ENCODE results near the gene PHOX2A.

Gene PHOX2A

GRCh38 chr11:72221386-72222075, 22.4 kb downstream of the PHOX2A start:
- peak in 1 of 2 experiments; percentile 57 for DNase-seq (ENCODE audit: low read depth in 1 of 2, low spot score in 1 of 2)
- no peak overlapping the region for H3K4me3 ChIP-seq (replicated peaks; ENCODE audit: insufficient read depth, low read length)
- no peak for TF ChIP-seq GABPA (IDR thresholded peaks at IDR 0.05; ENCODE audit: low read depth)
- TF ChIP-seq SPI1 (IDR thresholded peaks at IDR 0.05; ENCODE audit: borderline replicate concordance, low read depth) = peak; percentile 56; the same call in 1 of the 2 replicates
- peak overlapping the region; percentile 91; the same call in 1 of the 2 replicates for H3K27ac ChIP-seq (replicated peaks)
- no peaks in the 10 kb centered on the region for H3K27me3 ChIP-seq (ENCODE audit: insufficient read depth, poor library complexity, severe bottlenecking)

GRCh38 chr11:72220696-72221363, 23.1 kb downstream of the PHOX2A start:
- H3K27me3 ChIP-seq (ENCODE audit: insufficient read depth, poor library complexity, severe bottlenecking) = no peaks in the 10 kb centered on the region
- H3K27ac ChIP-seq (replicated peaks) = no peak overlapping the region
- no peak for TF ChIP-seq CTCF (IDR thresholded peaks at IDR 0.05; ENCODE audit: insufficient read depth, low read length)
- no peak for TF ChIP-seq POLR2AphosphoS5 (IDR thresholded peaks at IDR 0.05; ENCODE audit: low read depth)
- no peak for TF ChIP-seq GABPA (IDR thresholded peaks at IDR 0.05; ENCODE audit: low read depth)
- TF ChIP-seq, protein P1, sequence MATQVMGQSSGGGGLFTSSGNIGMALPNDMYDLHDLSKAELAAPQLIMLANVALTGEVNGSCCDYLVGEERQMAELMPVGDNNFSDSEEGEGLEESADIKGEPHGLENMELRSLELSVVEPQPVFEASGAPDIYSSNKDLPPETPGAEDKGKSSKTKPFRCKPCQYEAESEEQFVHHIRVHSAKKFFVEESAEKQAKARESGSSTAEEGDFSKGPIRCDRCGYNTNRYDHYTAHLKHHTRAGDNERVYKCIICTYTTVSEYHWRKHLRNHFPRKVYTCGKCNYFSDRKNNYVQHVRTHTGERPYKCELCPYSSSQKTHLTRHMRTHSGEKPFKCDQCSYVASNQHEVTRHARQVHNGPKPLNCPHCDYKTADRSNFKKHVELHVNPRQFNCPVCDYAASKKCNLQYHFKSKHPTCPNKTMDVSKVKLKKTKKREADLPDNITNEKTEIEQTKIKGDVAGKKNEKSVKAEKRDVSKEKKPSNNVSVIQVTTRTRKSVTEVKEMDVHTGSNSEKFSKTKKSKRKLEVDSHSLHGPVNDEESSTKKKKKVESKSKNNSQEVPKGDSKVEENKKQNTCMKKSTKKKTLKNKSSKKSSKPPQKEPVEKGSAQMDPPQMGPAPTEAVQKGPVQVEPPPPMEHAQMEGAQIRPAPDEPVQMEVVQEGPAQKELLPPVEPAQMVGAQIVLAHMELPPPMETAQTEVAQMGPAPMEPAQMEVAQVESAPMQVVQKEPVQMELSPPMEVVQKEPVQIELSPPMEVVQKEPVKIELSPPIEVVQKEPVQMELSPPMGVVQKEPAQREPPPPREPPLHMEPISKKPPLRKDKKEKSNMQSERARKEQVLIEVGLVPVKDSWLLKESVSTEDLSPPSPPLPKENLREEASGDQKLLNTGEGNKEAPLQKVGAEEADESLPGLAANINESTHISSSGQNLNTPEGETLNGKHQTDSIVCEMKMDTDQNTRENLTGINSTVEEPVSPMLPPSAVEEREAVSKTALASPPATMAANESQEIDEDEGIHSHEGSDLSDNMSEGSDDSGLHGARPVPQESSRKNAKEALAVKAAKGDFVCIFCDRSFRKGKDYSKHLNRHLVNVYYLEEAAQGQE (IDR thresholded peaks at IDR 0.05; ENCODE audit: insufficient replicate concordance, low read depth) = no peak
- TF ChIP-seq SPI1 (IDR thresholded peaks at IDR 0.05; ENCODE audit: borderline replicate concordance, low read depth) = no peak
- DNase-seq (ENCODE audit: low read depth in 1 of 2, low spot score in 1 of 2) = no peak
- no peak overlapping the region for H3K4me3 ChIP-seq (replicated peaks; ENCODE audit: insufficient read depth, low read length)

DNA sequence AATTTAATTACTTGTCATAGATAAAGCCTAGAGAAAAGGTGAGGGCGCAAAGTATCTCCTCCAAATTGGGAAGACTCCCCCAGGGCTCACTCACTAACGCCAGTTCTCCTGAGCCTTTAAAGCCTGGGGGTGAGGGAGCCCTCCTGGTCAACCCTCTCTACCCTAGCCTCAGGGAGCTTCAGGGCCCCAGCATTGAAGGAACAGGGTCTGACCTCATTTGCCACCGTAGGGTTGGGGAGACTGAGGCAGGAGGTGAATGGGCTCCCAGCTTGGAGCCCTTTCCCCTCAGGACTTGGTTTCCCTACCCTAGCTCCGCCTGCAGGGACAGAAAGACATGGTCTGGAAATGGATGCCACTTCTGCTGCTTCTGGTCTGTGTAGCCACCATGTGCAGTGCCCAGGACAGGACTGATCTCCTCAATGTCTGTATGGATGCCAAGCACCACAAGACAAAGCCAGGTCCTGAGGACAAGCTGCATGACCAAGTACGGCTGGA, 25.7 kb downstream of the PHOX2A start:
- DNase-seq (ENCODE audit: low read depth in 1 of 2, low spot score in 1 of 2) = no peak
- Histone ChIP-seq H3K27me3 (ENCODE audit: insufficient read depth, poor library complexity, severe bottlenecking) (no peaks in the 10 kb centered on the region), H3K4me3 (replicated peaks; ENCODE audit: insufficient read depth, low read length) (no peak overlapping the region), H3K27ac (replicated peaks) (peak overlapping the region; percentile 26; the same call in 1 of the 2 replicates)
- TF ChIP-seq POLR2AphosphoS5 (IDR thresholded peaks at IDR 0.05; ENCODE audit: low read depth) = no peak
- no peak for TF ChIP-seq SPI1 (IDR thresholded peaks at IDR 0.05; ENCODE audit: borderline replicate concordance, low read depth)
- no peak for TF ChIP-seq GABPA (IDR thresholded peaks at IDR 0.05; ENCODE audit: low read depth)
- TF ChIP-seq, protein P1 (IDR thresholded peaks at IDR 0.05; ENCODE audit: insufficient replicate concordance, low read depth) = no peak
- no peak for TF ChIP-seq CTCF (IDR thresholded peaks at IDR 0.05; ENCODE audit: insufficient read depth, low read length)

GRCh38 chr11:72217841-72218240, 26.1 kb downstream of the PHOX2A start:
- H3K27me3 ChIP-seq (ENCODE audit: insufficient read depth, poor library complexity, severe bottlenecking) = no peaks in the 10 kb centered on the region
- no peak for TF ChIP-seq SPI1 (IDR thresholded peaks at IDR 0.05; ENCODE audit: borderline replicate concordance, low read depth)
- TF ChIP-seq, protein P1 (IDR thresholded peaks at IDR 0.05; ENCODE audit: insufficient replicate concordance, low read depth) = no peak
- TF ChIP-seq GABPA (IDR thresholded peaks at IDR 0.05; ENCODE audit: low read depth) = no peak
- TF ChIP-seq CTCF (IDR thresholded peaks at IDR 0.05; ENCODE audit: insufficient read depth, low read length) = no peak
- TF ChIP-seq POLR2AphosphoS5 (IDR thresholded peaks at IDR 0.05; ENCODE audit: low read depth) = no peak
- DNase-seq (ENCODE audit: low read depth in 1 of 2, low spot score in 1 of 2) = no peak
- H3K27ac ChIP-seq (replicated peaks) = peak overlapping the region; percentile 26; the same call in 1 of the 2 replicates
- H3K4me3 ChIP-seq (replicated peaks; ENCODE audit: insufficient read depth, low read length) = no peak overlapping the region
